ENCODE results near the gene VAPB. TPM values are rescaled to one million over a fixed set of nuclear protein-coding genes. Genes with fewer than 3 reads are reported as not detected.

Gene VAPB
- total and polyA plus RNA-seq, 2 donors from 2014 or later, result 49.3 to 60.4 TPM

DNA sequence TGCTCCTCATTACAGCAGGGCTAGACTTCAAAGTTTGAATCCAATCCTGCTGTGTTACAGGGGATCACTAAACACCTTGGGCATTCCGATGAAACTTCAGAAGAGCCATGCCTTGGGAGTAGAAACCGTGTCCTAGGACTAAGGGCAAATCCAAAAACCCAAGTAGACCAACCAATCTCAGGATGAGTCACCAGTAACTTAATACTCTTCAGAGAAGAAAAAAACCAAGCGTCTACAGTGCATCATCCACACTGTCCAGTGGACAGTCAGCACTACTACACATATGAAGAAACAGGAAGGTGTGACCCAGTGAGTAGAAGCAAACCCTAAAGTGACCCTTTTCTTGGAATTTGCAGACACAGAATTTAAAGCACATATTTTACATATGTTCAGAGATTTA, 39.5 kb upstream of the VAPB start:
- Histone ChIP-seq H3K36me3 (ENCODE audit: control insufficient read depth in 2 of 3, insufficient read depth in 3 of 3, low read length in 3 of 3) (peaks cover 2 to 22% (median 18%) of the 10 kb centered on the region in 3 donors), H3K27ac (ENCODE audit: low read depth in 2 of 2, low read length in 2 of 2) (no peak overlapping the region), H3K27me3 (ENCODE audit: control insufficient read depth, insufficient read depth, low read length) (no peaks in the 10 kb centered on the region), H3K4me3 (ENCODE audit: low read length in 3 of 3) (no peak overlapping the region), H3K9me3 (ENCODE audit: control insufficient read depth in 2 of 3, insufficient read depth in 1 of 3, low read length in 3 of 3) (no peaks in the 10 kb centered on the region), H3K4me1 (ENCODE audit: control insufficient read depth in 2 of 3, insufficient read depth in 2 of 3, low read depth in 1 of 3, low read length in 3 of 3) (no peaks in the 10 kb centered on the region), H3K9ac (ENCODE audit: low read length in 3 of 3) (no peak overlapping the region)
- DNase-seq (no peak), FAIRE-seq (no peak)
- TF ChIP-seq, protein P1, sequence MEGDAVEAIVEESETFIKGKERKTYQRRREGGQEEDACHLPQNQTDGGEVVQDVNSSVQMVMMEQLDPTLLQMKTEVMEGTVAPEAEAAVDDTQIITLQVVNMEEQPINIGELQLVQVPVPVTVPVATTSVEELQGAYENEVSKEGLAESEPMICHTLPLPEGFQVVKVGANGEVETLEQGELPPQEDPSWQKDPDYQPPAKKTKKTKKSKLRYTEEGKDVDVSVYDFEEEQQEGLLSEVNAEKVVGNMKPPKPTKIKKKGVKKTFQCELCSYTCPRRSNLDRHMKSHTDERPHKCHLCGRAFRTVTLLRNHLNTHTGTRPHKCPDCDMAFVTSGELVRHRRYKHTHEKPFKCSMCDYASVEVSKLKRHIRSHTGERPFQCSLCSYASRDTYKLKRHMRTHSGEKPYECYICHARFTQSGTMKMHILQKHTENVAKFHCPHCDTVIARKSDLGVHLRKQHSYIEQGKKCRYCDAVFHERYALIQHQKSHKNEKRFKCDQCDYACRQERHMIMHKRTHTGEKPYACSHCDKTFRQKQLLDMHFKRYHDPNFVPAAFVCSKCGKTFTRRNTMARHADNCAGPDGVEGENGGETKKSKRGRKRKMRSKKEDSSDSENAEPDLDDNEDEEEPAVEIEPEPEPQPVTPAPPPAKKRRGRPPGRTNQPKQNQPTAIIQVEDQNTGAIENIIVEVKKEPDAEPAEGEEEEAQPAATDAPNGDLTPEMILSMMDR (IDR thresholded peaks at IDR 0.05; ENCODE audit: borderline replicate concordance, extremely low read depth, insufficient read depth), result no peak
- intact Hi-C loops (cut with DNase I), result no loop called here

DNA sequence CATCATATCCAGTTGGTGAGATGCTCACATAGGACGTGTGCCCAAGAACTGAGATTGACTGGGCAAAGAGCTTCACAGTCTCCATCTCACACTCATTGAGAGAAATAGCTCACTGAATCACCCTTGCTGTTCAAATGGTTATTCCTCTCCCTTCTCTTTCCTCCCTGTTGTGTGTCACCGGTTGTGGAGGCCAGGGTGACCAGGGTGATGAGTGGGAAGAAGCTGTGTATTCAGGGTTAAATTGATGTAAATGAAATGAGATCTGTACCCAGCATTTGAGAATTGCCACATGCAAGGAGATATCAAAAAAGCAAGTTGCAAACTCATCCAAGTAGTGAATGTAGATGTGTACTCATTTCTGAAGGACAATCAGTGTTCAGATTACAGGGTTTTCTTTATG, 36.6 kb upstream of the VAPB start:
- Histone ChIP-seq H3K9ac (ENCODE audit: low read length in 3 of 3) (no peak overlapping the region), H3K9me3 (ENCODE audit: control insufficient read depth in 2 of 3, insufficient read depth in 1 of 3, low read length in 3 of 3) (no peaks in the 10 kb centered on the region), H3K4me3 (ENCODE audit: low read length in 3 of 3) (no peak overlapping the region), H3K27ac (ENCODE audit: low read depth in 2 of 2, low read length in 2 of 2) (no peak overlapping the region), H3K36me3 (ENCODE audit: control insufficient read depth in 2 of 3, insufficient read depth in 3 of 3, low read length in 3 of 3) (peaks cover 0 to 11% (median 2%) of the 10 kb centered on the region in 3 donors), H3K27me3 (ENCODE audit: control insufficient read depth, insufficient read depth, low read length) (no peaks in the 10 kb centered on the region), H3K4me1 (ENCODE audit: control insufficient read depth in 2 of 3, insufficient read depth in 2 of 3, low read depth in 1 of 3, low read length in 3 of 3) (no peaks in the 10 kb centered on the region)
- TF ChIP-seq, protein P1 (IDR thresholded peaks at IDR 0.05; ENCODE audit: borderline replicate concordance, extremely low read depth, insufficient read depth), result no peak
- FAIRE-seq (no peak), DNase-seq (no peak)
- intact Hi-C loops (cut with DNase I), result no loop called here

DNA sequence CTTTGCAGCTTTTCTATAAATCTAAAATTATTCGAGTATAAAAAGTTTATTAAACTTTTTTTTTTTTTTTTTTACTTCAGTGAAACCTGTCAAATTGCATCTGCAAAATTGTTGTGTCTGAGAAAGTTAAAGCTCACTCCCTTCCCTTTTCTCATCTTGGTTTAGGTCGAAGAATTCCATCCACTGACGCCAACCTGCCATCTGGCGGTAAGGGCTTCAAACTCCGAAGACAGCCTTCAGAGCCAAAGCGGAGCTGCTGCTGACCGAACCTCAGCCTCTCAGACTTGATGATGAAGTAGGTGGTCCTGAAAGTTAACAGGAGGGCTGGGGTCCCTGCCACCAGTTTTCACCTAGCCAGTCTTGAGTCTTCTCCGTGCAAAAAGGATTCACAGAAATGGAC, 29.6 kb upstream of the VAPB start:
- Histone ChIP-seq H3K27me3 (ENCODE audit: control insufficient read depth, insufficient read depth, low read length) (no peaks in the 10 kb centered on the region), H3K36me3 (ENCODE audit: control insufficient read depth in 2 of 3, insufficient read depth in 3 of 3, low read length in 3 of 3) (peaks cover 3 to 11% (median 10%) of the 10 kb centered on the region in 3 donors), H3K9ac (ENCODE audit: low read length in 3 of 3) (no peak overlapping the region), H3K4me1 (ENCODE audit: control insufficient read depth in 2 of 3, insufficient read depth in 2 of 3, low read depth in 1 of 3, low read length in 3 of 3) (no peaks in the 10 kb centered on the region), H3K4me3 (ENCODE audit: low read length in 3 of 3) (no peak overlapping the region), H3K9me3 (ENCODE audit: control insufficient read depth in 2 of 3, insufficient read depth in 1 of 3, low read length in 3 of 3) (no peaks in the 10 kb centered on the region), H3K27ac (ENCODE audit: low read depth in 2 of 2, low read length in 2 of 2) (no peak overlapping the region)
- peak in 1 of 5 donors; percentile 44 for DNase-seq
- TF ChIP-seq, protein P1 (IDR thresholded peaks at IDR 0.05; ENCODE audit: borderline replicate concordance, extremely low read depth, insufficient read depth), result no peak
- intact Hi-C loops (cut with DNase I), result no loop called here
- FAIRE-seq, result no peak

DNA sequence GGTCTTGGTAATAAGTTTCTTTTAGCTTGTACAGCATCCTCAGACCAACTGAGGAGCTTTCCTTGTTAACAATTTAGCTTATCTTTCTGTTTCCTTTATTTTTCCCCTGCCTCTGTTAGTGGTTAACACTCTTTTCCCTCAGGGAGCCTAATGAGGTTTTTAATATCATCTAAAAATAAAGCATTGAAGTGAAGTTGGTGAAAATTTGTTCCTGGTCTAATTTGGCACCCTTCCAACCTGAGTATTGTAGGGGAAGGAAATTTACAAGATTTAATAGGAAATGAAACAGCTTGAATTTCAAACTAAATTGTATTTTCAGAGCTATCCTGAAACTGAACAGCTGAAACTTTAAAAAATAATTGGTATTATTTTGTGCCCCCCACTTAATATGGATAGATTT, 28.1 kb upstream of the VAPB start:
- Histone ChIP-seq H3K4me1 (ENCODE audit: control insufficient read depth in 2 of 3, insufficient read depth in 2 of 3, low read depth in 1 of 3, low read length in 3 of 3) (no peaks in the 10 kb centered on the region), H3K27me3 (ENCODE audit: control insufficient read depth, insufficient read depth, low read length) (no peaks in the 10 kb centered on the region), H3K4me3 (ENCODE audit: low read length in 3 of 3) (no peak overlapping the region), H3K9ac (ENCODE audit: low read length in 3 of 3) (no peak overlapping the region), H3K9me3 (ENCODE audit: control insufficient read depth in 2 of 3, insufficient read depth in 1 of 3, low read length in 3 of 3) (no peaks in the 10 kb centered on the region), H3K36me3 (ENCODE audit: control insufficient read depth in 2 of 3, insufficient read depth in 3 of 3, low read length in 3 of 3) (peaks cover 3 to 11% (median 7%) of the 10 kb centered on the region in 3 donors), H3K27ac (ENCODE audit: low read depth in 2 of 2, low read length in 2 of 2) (no peak overlapping the region)
- DNase-seq, result no peak
- FAIRE-seq, result no peak
- TF ChIP-seq, protein P1 (IDR thresholded peaks at IDR 0.05; ENCODE audit: borderline replicate concordance, extremely low read depth, insufficient read depth), result no peak
- intact Hi-C loops (cut with DNase I), result no loop called here
